ENCODE measurements around the gene ITGB7.

DNA sequence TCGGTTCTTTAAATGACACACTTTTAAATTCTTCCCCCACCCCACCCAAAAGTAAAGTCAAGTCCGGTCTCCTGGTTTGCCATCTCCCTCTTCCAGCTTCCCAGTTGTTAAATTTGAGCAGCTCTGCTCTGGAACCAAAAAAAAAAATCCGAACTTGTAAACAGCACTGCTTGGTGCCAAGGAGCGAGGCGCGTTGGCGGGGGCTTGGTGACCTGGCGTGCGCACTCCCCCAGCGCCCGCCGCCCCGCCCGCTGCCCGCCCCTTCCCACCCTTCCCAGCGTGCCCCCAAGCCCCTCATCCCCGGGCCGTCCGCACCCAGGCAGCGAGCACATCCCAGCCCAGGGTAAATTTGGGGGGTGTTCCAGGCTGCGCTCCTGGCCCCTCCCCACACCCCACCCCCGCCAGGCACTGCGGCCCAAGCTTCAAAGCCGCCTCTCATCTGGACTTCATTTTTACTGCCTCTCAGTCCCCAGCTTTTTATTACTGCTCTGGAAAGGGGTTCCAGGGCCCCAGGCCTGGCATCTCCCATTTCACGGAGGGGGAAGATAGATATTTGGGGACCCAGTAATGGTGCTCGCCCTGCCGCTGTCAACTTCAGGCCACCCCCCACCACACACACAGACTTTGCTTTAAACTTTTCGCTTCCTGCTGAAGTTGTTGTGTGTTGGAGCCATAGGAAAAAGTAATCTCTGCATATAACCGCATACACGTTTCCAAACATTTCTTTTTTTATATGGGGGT lies 11.7 kb upstream of the ITGB7 start:
- TF ChIP-seq, protein P1, sequence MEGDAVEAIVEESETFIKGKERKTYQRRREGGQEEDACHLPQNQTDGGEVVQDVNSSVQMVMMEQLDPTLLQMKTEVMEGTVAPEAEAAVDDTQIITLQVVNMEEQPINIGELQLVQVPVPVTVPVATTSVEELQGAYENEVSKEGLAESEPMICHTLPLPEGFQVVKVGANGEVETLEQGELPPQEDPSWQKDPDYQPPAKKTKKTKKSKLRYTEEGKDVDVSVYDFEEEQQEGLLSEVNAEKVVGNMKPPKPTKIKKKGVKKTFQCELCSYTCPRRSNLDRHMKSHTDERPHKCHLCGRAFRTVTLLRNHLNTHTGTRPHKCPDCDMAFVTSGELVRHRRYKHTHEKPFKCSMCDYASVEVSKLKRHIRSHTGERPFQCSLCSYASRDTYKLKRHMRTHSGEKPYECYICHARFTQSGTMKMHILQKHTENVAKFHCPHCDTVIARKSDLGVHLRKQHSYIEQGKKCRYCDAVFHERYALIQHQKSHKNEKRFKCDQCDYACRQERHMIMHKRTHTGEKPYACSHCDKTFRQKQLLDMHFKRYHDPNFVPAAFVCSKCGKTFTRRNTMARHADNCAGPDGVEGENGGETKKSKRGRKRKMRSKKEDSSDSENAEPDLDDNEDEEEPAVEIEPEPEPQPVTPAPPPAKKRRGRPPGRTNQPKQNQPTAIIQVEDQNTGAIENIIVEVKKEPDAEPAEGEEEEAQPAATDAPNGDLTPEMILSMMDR (IDR thresholded peaks at IDR 0.05; ENCODE audit: insufficient read depth, low read depth, low read length), result no peak
- TF ChIP-seq EZH2 (IDR thresholded peaks at IDR 0.05; ENCODE audit: insufficient read depth, low read length), result no peak

Data from astrocyte (in vitro differentiated cells and primary cell).